HG03066 (cell line): ENCODE measurements around the gene CEP250.
"Not testable (repeated sequence)": the region's sequence is repeated elsewhere in the genome, so short reads cannot be mapped to it uniquely, and the experiment has no call there.

Source experiments
- ATAC-seq: cut with Tn5 transposase; IDR thresholded peaks from one replicate; pipeline ENCODE4 v1.9.1; 2021; ENCODE audit warnings: low read depth; ENCODE audit not compliant: unreplicated experiment

Gene CEP250

GRCh38 chr20:35454881-35455609 is at the start of gene CEP250:
Gene CEP250 (plus strand): TSS chr20:35455598. CDS start chr20:35462368, 6,770 bp downstream.
- peak; percentile 91 for ATAC-seq

GRCh38 chr20:35405775-35406174 is 49.6 kb upstream of the CEP250 start:
- no peak for ATAC-seq

- ATAC-seq = no peak
Measured at GRCh38 chr20:35408270-35408669, 47.1 kb upstream of the CEP250 start.

GRCh38 chr20:35409542-35409941 is 45.9 kb upstream of the CEP250 start:
- ATAC-seq = no peak

- ATAC-seq = no peak
Measured at GRCh38 chr20:35410613-35411012, 44.8 kb upstream of the CEP250 start.

GRCh38 chr20:35421322-35421721 is 34.1 kb upstream of the CEP250 start:
- ATAC-seq = no peak

- no peak for ATAC-seq
Measured at GRCh38 chr20:35431621-35432429, 23.6 kb upstream of the CEP250 start.

GRCh38 chr20:35432430-35432735 is 23.0 kb upstream of the CEP250 start:
- ATAC-seq = no peak

GRCh38 chr20:35433337-35433736 is 22.1 kb upstream of the CEP250 start:
- no peak for ATAC-seq

- no peak for ATAC-seq
Measured at GRCh38 chr20:35434085-35435005, 21.1 kb upstream of the CEP250 start.

GRCh38 chr20:35436177-35436573 is 19.2 kb upstream of the CEP250 start:
- ATAC-seq = no peak

- no peak for ATAC-seq
Measured at GRCh38 chr20:35437599-35437998, 17.8 kb upstream of the CEP250 start.

- ATAC-seq = no peak
Measured at GRCh38 chr20:35443003-35443402, 12.4 kb upstream of the CEP250 start.

GRCh38 chr20:35444226-35444625 is 11.2 kb upstream of the CEP250 start:
- ATAC-seq = no peak

- ATAC-seq = no peak
Measured at GRCh38 chr20:35446356-35447078, 8.9 kb upstream of the CEP250 start.

GRCh38 chr20:35447082-35447789 is 8.2 kb upstream of the CEP250 start:
- peak; percentile 56 for ATAC-seq

GRCh38 chr20:35448788-35449373 is 6.5 kb upstream of the CEP250 start:
- no peak for ATAC-seq

- not testable (repeated sequence) for ATAC-seq
Measured at GRCh38 chr20:35449855-35450254, 5.5 kb upstream of the CEP250 start.

- no peak for ATAC-seq
Measured at GRCh38 chr20:35451295-35451694, 4.1 kb upstream of the CEP250 start.
